Testis (tissue), 3 donors: ENCODE results near the gene WHRN. TPM values are rescaled to one million over a fixed set of nuclear protein-coding genes. Genes with fewer than 3 reads are reported as not detected.

Experiments used
- DNase-seq: peaks from one replicate; pipeline ENCODE4 v3.0.0-alpha.2; 2019
- H3K27ac ChIP-seq, 2 donors: fragments of 200-600 bp; sonication (generic); one replicate each; pipeline ENCODE4 v1.5.1; 2019
- H3K27me3 ChIP-seq: fragments of 200-600 bp; sonication (generic); one replicate; pipeline ENCODE4 v1.5.1; 2019
- H3K36me3 ChIP-seq: fragments of 200-600 bp; sonication (generic); one replicate; pipeline ENCODE4 v1.5.1; 2017; ENCODE audit warnings: low read depth; ENCODE audit errors: missing control alignments
- H3K4me1 ChIP-seq: fragments of 200-600 bp; sonication (generic); one replicate; pipeline ENCODE4 v1.5.1; 2019
- H3K4me3 ChIP-seq, 2 donors: fragments of 200-600 bp; sonication (generic); one replicate each; pipeline ENCODE4 v1.5.1; 2017 to 2019
- H3K9me3 ChIP-seq: fragments of 200-600 bp; sonication (generic); one replicate; pipeline ENCODE4 v1.5.1; 2017
- POLR2A ChIP-seq: fragments of 450-650 bp; IDR thresholded peaks from one replicate; pipeline ENCODE4 v1.6.1; 2017; ENCODE audit warnings: antibody characterized with exemption, mild to moderate bottlenecking, moderate library complexity
- WGBS, 2 donors: methylation state at CpG; one replicate each; pipeline ENCODE4 v1.1.5; 2018; 5-methylcytosine and 5-hydroxymethylcytosine counted together
- intact Hi-C: fragments of 100-400 bp; cut with DNase I; formaldehyde crosslinking; loops from one replicate; pipeline ENCODE4 v1.15.1; 2023; ENCODE audit warnings: low total_unique reads
- polyA plus RNA-seq: library from polyadenylated mRNA; stranded (reverse); fragments of 350-450 nt; fragmentation: Illumina TruSeq; extraction: RNeasy Lipid Tissue Mini Kit (QIAGEN cat#74804); gene quantifications from one replicate; pipeline ENCODE4 v1.2.3, GENCODE V29; 2014; ENCODE audit warnings: low read depth, low replicate concordance; ENCODE audit not compliant: insufficient read depth
- total RNA-seq, 2 donors: library from RNA; depleted of rRNA; stranded (reverse); fragments of >200 nt; gene quantifications; one replicate each; pipeline ENCODE4 v1.2.3, GENCODE V29; 2016
- TF ChIP-seq, protein P1 (sequence below), 3 experiments: fragments of 450-650 bp in 2 of 3; fragments of 200-600 bp in 1 of 3; sonication (generic) in 1 of 3; IDR thresholded peaks; one replicate each; pipeline ENCODE4 v1.5.1; 2016 to 2019; ENCODE audit warnings: antibody characterized with exemption in 3 of 3, mild to moderate bottlenecking in 2 of 3, moderate library complexity in 1 of 3

The WHRN gene
- total and polyA plus RNA-seq, 3 donors from 2014 or later, result 70.3 to 208 (median 181) TPM

DNA sequence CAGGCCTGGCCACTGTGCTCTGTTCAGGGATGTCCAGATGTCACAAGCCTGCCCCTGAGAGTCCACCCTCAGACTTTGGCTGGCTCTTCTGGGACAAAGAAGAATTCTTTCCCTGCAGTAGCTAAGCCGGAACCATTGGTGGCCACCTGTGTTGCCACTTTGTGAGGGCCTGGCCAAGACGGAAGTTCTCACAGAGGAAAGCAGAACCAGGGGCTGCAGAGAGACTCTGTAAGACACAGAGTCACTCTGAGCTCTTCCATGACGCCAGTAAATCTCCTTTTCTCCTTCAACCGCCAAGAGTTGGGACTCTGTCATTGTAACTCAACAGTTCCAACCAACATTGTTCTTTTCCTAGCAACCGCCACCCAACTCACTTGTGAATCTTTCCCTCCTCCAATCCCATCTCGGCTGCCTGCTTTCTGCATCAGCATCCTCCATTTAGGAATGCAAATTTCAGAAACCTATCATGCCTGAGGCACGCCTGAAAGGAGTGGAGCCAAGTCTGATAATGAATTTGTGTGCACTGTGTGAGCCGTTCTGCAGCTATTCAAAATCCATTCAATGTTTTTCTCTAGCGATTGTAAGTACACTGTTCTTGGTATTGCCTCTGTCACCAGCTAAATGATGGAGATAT lies 44.5 kb upstream of the WHRN start:
- H3K27me3 ChIP-seq, result no peaks in the 10 kb centered on the region
- WGBS, 2 donors, result 64 to 71% methylated on average over 9 of the region's 9 CpGs
- intact Hi-C loops, result no loop called here

DNA sequence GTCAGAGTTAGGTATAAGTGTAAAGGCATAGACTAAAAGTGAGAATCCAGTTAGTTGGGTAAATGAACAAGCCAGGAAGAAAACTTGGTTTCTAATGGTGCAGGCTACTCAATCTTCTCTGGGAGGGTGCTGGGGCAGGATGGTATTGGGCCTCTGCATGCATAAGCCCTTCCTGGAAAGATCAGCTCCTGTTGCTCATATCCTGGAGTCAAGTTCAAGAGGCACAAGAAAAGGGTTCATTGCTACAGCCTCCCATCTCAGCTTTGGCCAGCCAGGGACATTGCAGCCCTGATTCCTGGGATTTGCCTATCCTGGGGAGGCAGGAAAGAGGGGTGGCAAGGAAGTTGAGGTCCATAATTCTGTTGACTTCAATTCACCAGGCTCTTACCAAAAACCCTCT lies 41.6 kb upstream of the WHRN start:
- Histone ChIP-seq H3K27ac (no peak overlapping the region), H3K9me3 (no peaks in the 10 kb centered on the region), H3K27me3 (no peaks in the 10 kb centered on the region), H3K4me3 (no peak overlapping the region), H3K4me1 (no peaks in the 10 kb centered on the region), H3K36me3 (no peaks in the 10 kb centered on the region)
- DNase-seq, result no peak
- TF ChIP-seq, protein P1, sequence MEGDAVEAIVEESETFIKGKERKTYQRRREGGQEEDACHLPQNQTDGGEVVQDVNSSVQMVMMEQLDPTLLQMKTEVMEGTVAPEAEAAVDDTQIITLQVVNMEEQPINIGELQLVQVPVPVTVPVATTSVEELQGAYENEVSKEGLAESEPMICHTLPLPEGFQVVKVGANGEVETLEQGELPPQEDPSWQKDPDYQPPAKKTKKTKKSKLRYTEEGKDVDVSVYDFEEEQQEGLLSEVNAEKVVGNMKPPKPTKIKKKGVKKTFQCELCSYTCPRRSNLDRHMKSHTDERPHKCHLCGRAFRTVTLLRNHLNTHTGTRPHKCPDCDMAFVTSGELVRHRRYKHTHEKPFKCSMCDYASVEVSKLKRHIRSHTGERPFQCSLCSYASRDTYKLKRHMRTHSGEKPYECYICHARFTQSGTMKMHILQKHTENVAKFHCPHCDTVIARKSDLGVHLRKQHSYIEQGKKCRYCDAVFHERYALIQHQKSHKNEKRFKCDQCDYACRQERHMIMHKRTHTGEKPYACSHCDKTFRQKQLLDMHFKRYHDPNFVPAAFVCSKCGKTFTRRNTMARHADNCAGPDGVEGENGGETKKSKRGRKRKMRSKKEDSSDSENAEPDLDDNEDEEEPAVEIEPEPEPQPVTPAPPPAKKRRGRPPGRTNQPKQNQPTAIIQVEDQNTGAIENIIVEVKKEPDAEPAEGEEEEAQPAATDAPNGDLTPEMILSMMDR (IDR thresholded peaks at IDR 0.05), result no peak
- no peak for TF ChIP-seq POLR2A
- intact Hi-C loops, result no loop called here

More for the DNA sequence above, 44.5 kb upstream of the WHRN start:
- H3K4me3 ChIP-seq, result no peak overlapping the region
- H3K27ac ChIP-seq, result no peak overlapping the region
- TF ChIP-seq POLR2A, result no peak
- TF ChIP-seq, protein P1 (IDR thresholded peaks at IDR 0.05), result no peak
- H3K36me3 ChIP-seq, result no peaks in the 10 kb centered on the region
- no peaks in the 10 kb centered on the region for H3K9me3 ChIP-seq
- H3K4me1 ChIP-seq, result no peaks in the 10 kb centered on the region
- DNase-seq, result no peak

DNA sequence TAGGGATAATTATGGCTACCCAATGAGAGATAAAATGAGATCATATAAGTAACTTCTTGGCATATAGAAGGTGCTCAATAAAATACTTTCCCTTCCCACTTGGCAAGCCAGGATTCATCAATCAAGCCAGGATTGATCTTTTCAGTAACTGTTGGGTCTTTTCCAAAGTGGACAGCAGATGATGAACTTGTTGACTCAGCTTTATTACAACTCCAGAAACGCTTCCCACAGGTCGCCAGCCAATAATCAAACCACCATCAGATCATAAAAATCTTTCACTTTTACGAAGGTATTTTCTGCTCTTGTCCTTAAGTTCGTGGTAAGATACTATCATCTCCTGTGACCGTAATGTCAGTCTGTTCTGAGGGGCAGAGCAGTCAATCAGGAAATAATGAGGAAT lies 39.8 kb upstream of the WHRN start:
- no peaks in the 10 kb centered on the region for H3K9me3 ChIP-seq
- no peaks in the 10 kb centered on the region for H3K4me1 ChIP-seq
- intact Hi-C loops, result no loop called here
- H3K4me3 ChIP-seq, result no peak overlapping the region
- no peaks in the 10 kb centered on the region for H3K36me3 ChIP-seq
- WGBS, 2 donors, result 78 to 86% methylated on average over 5 of the region's 5 CpGs
- DNase-seq, result no peak
- H3K27me3 ChIP-seq, result no peaks in the 10 kb centered on the region
- TF ChIP-seq, protein P1 (IDR thresholded peaks at IDR 0.05), result no peak
- no peak for TF ChIP-seq POLR2A
- no peak overlapping the region for H3K27ac ChIP-seq

DNA sequence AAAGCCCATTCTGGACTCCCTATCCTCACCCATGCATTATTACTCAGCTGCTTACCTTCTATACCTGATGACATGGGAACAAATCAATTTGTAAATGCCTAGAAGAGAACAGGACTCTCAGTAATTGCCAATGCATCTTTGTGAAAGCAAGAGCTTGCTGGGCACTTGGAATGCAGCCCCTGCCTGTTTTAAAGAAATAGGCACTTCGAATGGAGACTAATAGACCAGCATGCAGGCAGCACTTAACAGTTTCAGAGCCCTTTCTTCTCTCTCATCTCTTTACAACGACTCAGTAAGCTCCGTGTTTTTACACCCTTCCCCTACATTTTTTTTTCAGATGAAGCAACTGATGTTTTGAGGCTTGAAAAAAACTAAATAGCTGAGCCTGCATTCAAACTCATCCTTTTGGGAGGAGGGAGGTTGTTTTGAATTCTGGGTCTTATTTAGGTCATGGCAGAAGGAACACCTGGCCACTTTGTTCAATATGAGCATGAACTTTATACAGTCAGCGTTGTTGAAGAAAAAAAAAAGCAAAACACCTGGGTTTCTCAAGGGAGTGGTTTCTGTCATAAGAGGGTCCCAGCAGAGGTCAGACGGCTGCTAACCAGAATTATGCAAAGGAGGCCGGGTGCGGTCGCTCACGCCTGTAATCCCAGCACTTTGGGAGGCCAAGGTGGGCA lies 34.6 kb upstream of the WHRN start:
- TF ChIP-seq, protein P1 (IDR thresholded peaks at IDR 0.05), result no peak
- TF ChIP-seq POLR2A, result no peak

DNA sequence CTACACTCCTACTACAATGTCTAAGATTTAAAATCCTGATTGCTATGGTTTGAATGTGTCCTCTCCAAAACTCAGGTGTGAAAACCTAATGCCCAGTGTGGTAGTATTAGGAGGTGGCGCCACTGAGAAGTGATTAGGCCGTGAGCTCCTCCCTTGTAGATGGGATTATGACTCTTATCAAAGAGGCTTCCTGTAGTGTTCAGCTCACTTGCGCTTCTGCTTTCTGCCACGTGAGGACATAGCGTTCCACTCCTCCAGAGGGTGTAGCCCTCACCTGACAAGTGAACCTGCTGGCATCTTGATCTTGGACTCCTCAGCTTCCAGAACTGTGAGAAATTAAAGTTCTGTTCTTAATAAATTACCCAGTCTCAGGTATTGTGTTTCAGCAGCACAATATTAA lies 33.0 kb upstream of the WHRN start:
- Histone ChIP-seq H3K36me3 (no peaks in the 10 kb centered on the region), H3K4me1 (no peaks in the 10 kb centered on the region), H3K4me3 (no peak overlapping the region), H3K27ac (no peak overlapping the region), H3K9me3 (no peaks in the 10 kb centered on the region), H3K27me3 (no peaks in the 10 kb centered on the region)
- intact Hi-C loops, result no loop called here
- 18 to 22% methylated on average over 5 of the region's 5 CpGs for WGBS, 2 donors
- TF ChIP-seq, protein P1 (IDR thresholded peaks at IDR 0.05), result no peak
- no peak for TF ChIP-seq POLR2A
- DNase-seq, result peak; percentile 39

More for the DNA sequence above, 34.6 kb upstream of the WHRN start:
- 66 to 67% methylated on average over 9 of the region's 9 CpGs for WGBS, 2 donors
- no peaks in the 10 kb centered on the region for H3K36me3 ChIP-seq
- no peak overlapping the region for H3K4me3 ChIP-seq
- H3K9me3 ChIP-seq, result no peaks in the 10 kb centered on the region
- no peaks in the 10 kb centered on the region for H3K27me3 ChIP-seq
- H3K27ac ChIP-seq, result no peak overlapping the region
- no peak for DNase-seq
- H3K4me1 ChIP-seq, result no peaks in the 10 kb centered on the region
- intact Hi-C loops, result no loop called here
